Mammary epithelial cell (primary cell): ENCODE measurements around the gene CTBP2.

Experiments
- EZH2 ChIP-seq: IDR thresholded peaks from 2 replicates; pipeline ENCODE4 v1.6.1; 2012; ENCODE audit warnings: low read length, inconsistent platforms, borderline replicate concordance
- TF ChIP-seq, protein P1 (sequence below), 2 donors: IDR thresholded peaks in 1 of 2; conservative IDR thresholded peaks in 1 of 2; 2 replicates each; pipeline ENCODE4 v1.5.1; 2011 to 2012; ENCODE audit warnings: inconsistent platforms in 2 of 2, low read length in 2 of 2, mild to moderate bottlenecking in 2 of 2, control low read depth in 1 of 2, low read depth in 1 of 2; ENCODE audit not compliant: insufficient read depth in 1 of 2; ENCODE audit errors: extremely low read depth in 1 of 2

- TF ChIP-seq, protein P1, sequence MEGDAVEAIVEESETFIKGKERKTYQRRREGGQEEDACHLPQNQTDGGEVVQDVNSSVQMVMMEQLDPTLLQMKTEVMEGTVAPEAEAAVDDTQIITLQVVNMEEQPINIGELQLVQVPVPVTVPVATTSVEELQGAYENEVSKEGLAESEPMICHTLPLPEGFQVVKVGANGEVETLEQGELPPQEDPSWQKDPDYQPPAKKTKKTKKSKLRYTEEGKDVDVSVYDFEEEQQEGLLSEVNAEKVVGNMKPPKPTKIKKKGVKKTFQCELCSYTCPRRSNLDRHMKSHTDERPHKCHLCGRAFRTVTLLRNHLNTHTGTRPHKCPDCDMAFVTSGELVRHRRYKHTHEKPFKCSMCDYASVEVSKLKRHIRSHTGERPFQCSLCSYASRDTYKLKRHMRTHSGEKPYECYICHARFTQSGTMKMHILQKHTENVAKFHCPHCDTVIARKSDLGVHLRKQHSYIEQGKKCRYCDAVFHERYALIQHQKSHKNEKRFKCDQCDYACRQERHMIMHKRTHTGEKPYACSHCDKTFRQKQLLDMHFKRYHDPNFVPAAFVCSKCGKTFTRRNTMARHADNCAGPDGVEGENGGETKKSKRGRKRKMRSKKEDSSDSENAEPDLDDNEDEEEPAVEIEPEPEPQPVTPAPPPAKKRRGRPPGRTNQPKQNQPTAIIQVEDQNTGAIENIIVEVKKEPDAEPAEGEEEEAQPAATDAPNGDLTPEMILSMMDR (conservative IDR thresholded peaks at IDR 0.05 in 1 of 2, IDR thresholded peaks at IDR 0.05 in 1 of 2; ENCODE audit: extremely low read depth in 1 of 2, insufficient read depth in 1 of 2, low read depth in 1 of 2, low read length in 2 of 2): no peak
- no peak for TF ChIP-seq EZH2
These were observed 22.5 kb downstream of the CTBP2 start for GRCh38 chr10:125137601-125138438.
